ENCODE measurements around the gene CMC4. TPM values are rescaled to one million over a fixed set of nuclear protein-coding genes. Genes with fewer than 3 reads are reported as not detected.

Gene CMC4
- polyA plus RNA-seq, 2 of the 4 experiments (the other 2 are of a cell fraction) = 15.1 to 16.9 TPM

- H3K27ac ChIP-seq = peak overlapping the region; percentile 89 to 98
- POLR2A ChIA-PET = interaction anchor here (0.7 to 1.4 kb wide), 11 partner anchors 9 to 190 kb away, joined by 3 to 8 read pairs (median 4); partner anchors contain the start of gene VBP1
Measured at GRCh38 chrX:155026420-155026726, 44.6 kb downstream of the CMC4 start.

GRCh38 chrX:155023907-155024833 lies 46.8 kb downstream of the CMC4 start:
- Histone ChIP-seq H3K4me3 (no peak overlapping the region), H3K4me1 (peaks cover 25% of the 10 kb centered on the region), H3K27ac (peak overlapping the region; percentile 38 to 41; a peak in 3 of 6 replicates), H3K9me3 (no peaks in the 10 kb centered on the region), H3K4me2 (no peak overlapping the region)
- ChIA-PET POLR2A (no interaction called here), CTCF (no interaction called here)
- WGBS (ENCODE audit: missing lambda C conversion rate) = 89% methylated on average over 6 of the region's 6 CpGs
- TF ChIP-seq RNF2 (IDR thresholded peaks at IDR 0.05; ENCODE audit: borderline replicate concordance, low read depth) (no peak), RARB (CRISPR knock-in tag; IDR thresholded peaks at IDR 0.05) (no peak), PBX3 (IDR thresholded peaks at IDR 0.05) (no peak), ZSCAN20 (CRISPR knock-in tag; IDR thresholded peaks at IDR 0.05) (no peak), JUN (IDR thresholded peaks at IDR 0.05) (no peak), SMC3 (IDR thresholded peaks at IDR 0.05) (no peak), RAD21 (conservative IDR thresholded peaks at IDR 0.05 in 1 of 2, IDR thresholded peaks at IDR 0.05 in 1 of 2) (no peak), HEYL (CRISPR knock-in tag; IDR thresholded peaks at IDR 0.05) (no peak), MAFK (IDR thresholded peaks at IDR 0.05; ENCODE audit: partially characterized antibody) (no peak), HOXB13 (CRISPR knock-in tag; IDR thresholded peaks at IDR 0.05; ENCODE audit: low read depth) (no peak), CHD2 (IDR thresholded peaks at IDR 0.05; ENCODE audit: low read length, partially characterized antibody) (no peak), REST (IDR thresholded peaks at IDR 0.05) (no peak), CBX2 (IDR thresholded peaks at IDR 0.05; ENCODE audit: borderline replicate concordance, low read depth) (no peak), SREBF2 (IDR thresholded peaks at IDR 0.05) (no peak)
- TF ChIP-seq, protein P1, sequence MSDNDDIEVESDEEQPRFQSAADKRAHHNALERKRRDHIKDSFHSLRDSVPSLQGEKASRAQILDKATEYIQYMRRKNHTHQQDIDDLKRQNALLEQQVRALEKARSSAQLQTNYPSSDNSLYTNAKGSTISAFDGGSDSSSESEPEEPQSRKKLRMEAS (IDR thresholded peaks at IDR 0.05) = no peak
- TF ChIP-seq, protein P2, sequence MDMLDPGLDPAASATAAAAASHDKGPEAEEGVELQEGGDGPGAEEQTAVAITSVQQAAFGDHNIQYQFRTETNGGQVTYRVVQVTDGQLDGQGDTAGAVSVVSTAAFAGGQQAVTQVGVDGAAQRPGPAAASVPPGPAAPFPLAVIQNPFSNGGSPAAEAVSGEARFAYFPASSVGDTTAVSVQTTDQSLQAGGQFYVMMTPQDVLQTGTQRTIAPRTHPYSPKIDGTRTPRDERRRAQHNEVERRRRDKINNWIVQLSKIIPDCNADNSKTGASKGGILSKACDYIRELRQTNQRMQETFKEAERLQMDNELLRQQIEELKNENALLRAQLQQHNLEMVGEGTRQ (IDR thresholded peaks at IDR 0.05) = no peak
- ATAC-seq = no peak
- FAIRE-seq = no peak
- no peak for DNase-seq (ENCODE audit: low read depth in 1 of 2, low spot score in 1 of 2)

More at GRCh38 chrX:155026420-155026726, 44.6 kb downstream of the CMC4 start:
- no peak; a peak in 2 of 6 replicates for ATAC-seq
- no peak for TF ChIP-seq ZFP36 (IDR thresholded peaks at IDR 0.05; ENCODE audit: borderline replicate concordance, partially characterized antibody)
- no peak for TF ChIP-seq JUN (IDR thresholded peaks at IDR 0.05)
- TF ChIP-seq FOSL2 (IDR thresholded peaks at IDR 0.05) = no peak
- peak; percentile 84 for TF ChIP-seq FOSL2 (CRISPR knock-in tag; IDR thresholded peaks at IDR 0.05)
- no peak for TF ChIP-seq CTCF (IDR thresholded peaks at IDR 0.05)
- peak; percentile 34; the same call in 1 of the 2 replicates for TF ChIP-seq JUNB (IDR thresholded peaks at IDR 0.05)
- no peak for TF ChIP-seq PHF8 (IDR thresholded peaks at IDR 0.05; ENCODE audit: borderline replicate concordance, low read depth)
- peaks cover 27% of the 10 kb centered on the region for H3K4me1 ChIP-seq
- no peaks in the 10 kb centered on the region for H3K9me3 ChIP-seq
- under 1% methylated on average over 14 of the region's 16 CpGs for WGBS (ENCODE audit: missing lambda C conversion rate)
- H3K4me3 ChIP-seq = peak overlapping the region; percentile 62
- no peak for FAIRE-seq
- CTCF ChIA-PET = interaction anchor here (1.0 to 1.1 kb wide), 3 partner anchors 22 to 32 kb away, joined by 3 to 5 read pairs (median 5); no protein-coding TSS in a partner anchor
- H3K4me2 ChIP-seq = peak overlapping the region; percentile 60
- DNase-seq (ENCODE audit: low read depth in 1 of 2, low spot score in 1 of 2) = peak in 1 of 2 experiments; percentile 72

All from A549 (cell line).